ENCODE measurements around the gene GRIA4. TPM values are rescaled to one million over a fixed set of nuclear protein-coding genes. Genes with fewer than 3 reads are reported as not detected.

The GRIA4 gene
- total RNA-seq, 2 donors from 2014 or later = not detected

- DNase-seq (ENCODE audit: low spot score) (no peak), ATAC-seq (no peak)
- Mint-ChIP-seq H3K4me3 (no peak overlapping the region), H3K9me3 (peaks cover 13% of the 10 kb centered on the region), H3K36me3 (no peaks in the 10 kb centered on the region), H3K27ac (no peak overlapping the region), H3K27me3 (no peaks in the 10 kb centered on the region), H3K4me1 (ENCODE audit: low read depth in 2 of 2) (no peaks in the 10 kb centered on the region)
These were observed 271.2 kb downstream of the GRIA4 start for GRCh38 chr11:105881027-105881426.

GRCh38 chr11:105884436-105884835 is 274.6 kb downstream of the GRIA4 start:
- DNase-seq (ENCODE audit: low spot score) (no peak), ATAC-seq (no peak)
- no peaks in the 10 kb centered on the region for H3K36me3 Mint-ChIP-seq
- no peak overlapping the region for H3K27ac Mint-ChIP-seq
- H3K4me3 Mint-ChIP-seq = no peak overlapping the region
- no peaks in the 10 kb centered on the region for H3K27me3 Mint-ChIP-seq
- no peaks in the 10 kb centered on the region for H3K4me1 Mint-ChIP-seq (ENCODE audit: low read depth in 2 of 2)
- H3K9me3 Mint-ChIP-seq = peaks cover 2% of the 10 kb centered on the region

GRCh38 chr11:105891685-105892084 is 281.8 kb downstream of the GRIA4 start:
- no peak for DNase-seq (ENCODE audit: low spot score)
- Mint-ChIP-seq H3K27ac (no peak overlapping the region), H3K4me1 (ENCODE audit: low read depth in 2 of 2) (no peaks in the 10 kb centered on the region), H3K27me3 (no peaks in the 10 kb centered on the region), H3K36me3 (no peaks in the 10 kb centered on the region), H3K4me3 (no peak overlapping the region), H3K9me3 (peaks cover 3% of the 10 kb centered on the region)
- ATAC-seq = no peak

GRCh38 chr11:105897161-105897560 is 287.3 kb downstream of the GRIA4 start:
- no peak overlapping the region for H3K27ac Mint-ChIP-seq
- no peak for ATAC-seq
- no peak overlapping the region for H3K4me3 Mint-ChIP-seq
- H3K9me3 Mint-ChIP-seq = peaks cover 5% of the 10 kb centered on the region
- H3K4me1 Mint-ChIP-seq (ENCODE audit: low read depth in 2 of 2) = no peaks in the 10 kb centered on the region
- no peaks in the 10 kb centered on the region for H3K36me3 Mint-ChIP-seq
- no peaks in the 10 kb centered on the region for H3K27me3 Mint-ChIP-seq
- no peak for DNase-seq (ENCODE audit: low spot score)

GRCh38 chr11:105899772-105900171 is 289.9 kb downstream of the GRIA4 start:
- Mint-ChIP-seq H3K4me1 (ENCODE audit: low read depth in 2 of 2) (no peaks in the 10 kb centered on the region), H3K9me3 (peaks cover 5% of the 10 kb centered on the region), H3K4me3 (no peak overlapping the region), H3K27me3 (no peaks in the 10 kb centered on the region), H3K27ac (no peak overlapping the region), H3K36me3 (no peaks in the 10 kb centered on the region)
- ATAC-seq = no peak
- DNase-seq (ENCODE audit: low spot score) = no peak

GRCh38 chr11:105900515-105901035 is 290.7 kb downstream of the GRIA4 start:
- Mint-ChIP-seq H3K27ac (no peak overlapping the region), H3K4me3 (no peak overlapping the region), H3K27me3 (no peaks in the 10 kb centered on the region), H3K36me3 (no peaks in the 10 kb centered on the region), H3K9me3 (peaks cover 5% of the 10 kb centered on the region), H3K4me1 (ENCODE audit: low read depth in 2 of 2) (no peaks in the 10 kb centered on the region)
- DNase-seq (ENCODE audit: low spot score) = no peak
- ATAC-seq = no peak

- Mint-ChIP-seq H3K27ac (no peak overlapping the region), H3K4me3 (no peak overlapping the region), H3K9me3 (peaks cover 5% of the 10 kb centered on the region), H3K4me1 (ENCODE audit: low read depth in 2 of 2) (no peaks in the 10 kb centered on the region), H3K27me3 (no peaks in the 10 kb centered on the region), H3K36me3 (no peaks in the 10 kb centered on the region)
- ATAC-seq = no peak
- no peak for DNase-seq (ENCODE audit: low spot score)
These were observed 293.2 kb downstream of the GRIA4 start for GRCh38 chr11:105903113-105903512.

GRCh38 chr11:105906517-105906916 is 296.6 kb downstream of the GRIA4 start:
- H3K36me3 Mint-ChIP-seq = no peaks in the 10 kb centered on the region
- H3K27ac Mint-ChIP-seq = no peak overlapping the region
- no peaks in the 10 kb centered on the region for H3K27me3 Mint-ChIP-seq
- DNase-seq (ENCODE audit: low spot score) (no peak), ATAC-seq (no peak)
- no peaks in the 10 kb centered on the region for H3K4me1 Mint-ChIP-seq (ENCODE audit: low read depth in 2 of 2)
- H3K4me3 Mint-ChIP-seq = no peak overlapping the region
- peaks cover 7% of the 10 kb centered on the region for H3K9me3 Mint-ChIP-seq

GRCh38 chr11:105907319-105907718 is 297.4 kb downstream of the GRIA4 start:
- Mint-ChIP-seq H3K4me1 (ENCODE audit: low read depth in 2 of 2) (no peaks in the 10 kb centered on the region), H3K4me3 (no peak overlapping the region), H3K27ac (no peak overlapping the region), H3K27me3 (no peaks in the 10 kb centered on the region), H3K9me3 (peaks cover 3% of the 10 kb centered on the region), H3K36me3 (no peaks in the 10 kb centered on the region)
- ATAC-seq (no peak), DNase-seq (ENCODE audit: low spot score) (no peak)

GRCh38 chr11:105910095-105910715 is 300.3 kb downstream of the GRIA4 start:
- Mint-ChIP-seq H3K4me1 (ENCODE audit: low read depth in 2 of 2) (no peaks in the 10 kb centered on the region), H3K4me3 (no peak overlapping the region), H3K27ac (no peak overlapping the region), H3K27me3 (no peaks in the 10 kb centered on the region), H3K9me3 (peaks cover 3% of the 10 kb centered on the region), H3K36me3 (no peaks in the 10 kb centered on the region)
- DNase-seq (ENCODE audit: low spot score) = no peak
- no peak for ATAC-seq

- Mint-ChIP-seq H3K4me1 (ENCODE audit: low read depth in 2 of 2) (no peaks in the 10 kb centered on the region), H3K36me3 (no peaks in the 10 kb centered on the region), H3K9me3 (peaks cover 3% of the 10 kb centered on the region), H3K27me3 (no peaks in the 10 kb centered on the region), H3K27ac (no peak overlapping the region), H3K4me3 (no peak overlapping the region)
- no peak for ATAC-seq
- no peak for DNase-seq (ENCODE audit: low spot score)
These were observed 301.6 kb downstream of the GRIA4 start for GRCh38 chr11:105911454-105911853.

- Mint-ChIP-seq H3K4me3 (no peak overlapping the region), H3K27me3 (no peaks in the 10 kb centered on the region), H3K4me1 (ENCODE audit: low read depth in 2 of 2) (no peaks in the 10 kb centered on the region), H3K9me3 (peaks cover 3% of the 10 kb centered on the region), H3K27ac (no peak overlapping the region), H3K36me3 (no peaks in the 10 kb centered on the region)
- no peak for DNase-seq (ENCODE audit: low spot score)
- no peak for ATAC-seq
These were observed 302.8 kb downstream of the GRIA4 start for GRCh38 chr11:105912666-105913065.

GRCh38 chr11:105915021-105915420 is 305.1 kb downstream of the GRIA4 start:
- H3K27me3 Mint-ChIP-seq = no peaks in the 10 kb centered on the region
- H3K9me3 Mint-ChIP-seq = peaks cover 1% of the 10 kb centered on the region
- H3K4me1 Mint-ChIP-seq (ENCODE audit: low read depth in 2 of 2) = no peaks in the 10 kb centered on the region
- no peak overlapping the region for H3K4me3 Mint-ChIP-seq
- H3K36me3 Mint-ChIP-seq = no peaks in the 10 kb centered on the region
- ATAC-seq = no peak
- DNase-seq (ENCODE audit: low spot score) = no peak
- H3K27ac Mint-ChIP-seq = no peak overlapping the region

GRCh38 chr11:105918039-105918438 is 308.2 kb downstream of the GRIA4 start:
- DNase-seq (ENCODE audit: low spot score) = no peak
- ATAC-seq = no peak
- H3K27me3 Mint-ChIP-seq = no peaks in the 10 kb centered on the region
- no peaks in the 10 kb centered on the region for H3K4me1 Mint-ChIP-seq (ENCODE audit: low read depth in 2 of 2)
- no peaks in the 10 kb centered on the region for H3K9me3 Mint-ChIP-seq
- H3K4me3 Mint-ChIP-seq = no peak overlapping the region
- no peak overlapping the region for H3K27ac Mint-ChIP-seq
- no peaks in the 10 kb centered on the region for H3K36me3 Mint-ChIP-seq

- DNase-seq (ENCODE audit: low spot score) (no peak), ATAC-seq (no peak)
- Mint-ChIP-seq H3K4me1 (ENCODE audit: low read depth in 2 of 2) (no peaks in the 10 kb centered on the region), H3K27ac (no peak overlapping the region), H3K36me3 (no peaks in the 10 kb centered on the region), H3K4me3 (no peak overlapping the region), H3K9me3 (no peaks in the 10 kb centered on the region), H3K27me3 (no peaks in the 10 kb centered on the region)
These were observed 308.7 kb downstream of the GRIA4 start for GRCh38 chr11:105918600-105918999.

All from natural killer cell treated with Interleukin-12 subunit alpha and Interleukin-12 subunit beta and Interleukin-15 and Interleukin-18, amount 100 ng/mL, for 72 hours (primary cell).